Heart left ventricle (tissue), 13 donors: ENCODE data around the gene DDX10.

Experiments used
- POLR2A ChIP-seq, 2 donors: fragments of 450-650 bp; IDR thresholded peaks; one replicate each; pipeline ENCODE4 v1.6.1; 2017; ENCODE audit warnings: antibody characterized with exemption in 2 of 2, mild to moderate bottlenecking in 2 of 2, moderate library complexity in 2 of 2
- TF ChIP-seq, protein P1 (sequence below), 12 donors: fragments of 200-600 bp; sonication (generic) in 4 of 12; IDR thresholded peaks; one replicate each; pipeline versions ENCODE4 v1.5.0 to v1.8.0; 2018 to 2022; ENCODE audit warnings: antibody characterized with exemption in 12 of 12, mild to moderate bottlenecking in 5 of 12
- donor health status: ischemic (EF 13 %, LVEDD 7.1; RV severe dilation, severe dysfunction).
- donor health status: DM: no; HTN: yes; CAD: no.
- donor health status: DM: no; HTN: no; CAD: no.
- donor health status: ischemic (EF 25% LVEDD 6.9; RV normal size, moderate dysfunction).
- donor health status: ischemic (EF 25% LVEDD 5.7; RV mildly dilated, moderate dysfunction).
- donor health status: ischemic (EF 35%, LVEDD 5.7; RV mildly dilated, moderate dysfunction).
- donor health status: nonischemic (EF 11% LVEDD 7.7; RV severe dilation, severe dysfunction).
- donor health status: DM: yes; HTN: yes; CAD: no.
- donor health status: PGD.
- donor health status: ischemic (EF 29% LVEDD 5.4; RV normal size, mild dysfunction).
- donor health status: nonischemic (EF 23%, LVEDD 6.1; RV moderate dilation, normal function).

DNA sequence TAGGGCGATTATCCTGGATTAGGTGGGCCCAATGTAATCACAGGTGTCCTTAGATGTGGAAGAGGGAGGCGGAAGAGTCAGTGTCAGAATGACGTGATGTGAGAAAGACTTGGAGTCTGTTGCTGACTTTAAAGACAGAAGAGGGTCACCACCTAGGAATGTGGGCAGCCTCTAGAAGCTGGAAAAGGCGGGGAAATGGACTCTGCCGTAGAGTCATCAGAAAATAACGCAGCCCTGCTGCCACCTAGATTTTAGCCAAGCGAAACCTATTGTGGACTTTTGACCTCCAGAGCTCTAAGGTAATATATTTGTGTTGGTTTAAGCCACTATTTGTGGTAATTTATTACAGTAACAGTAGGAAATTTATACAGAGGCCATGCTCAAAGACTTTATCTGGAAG is 4.8 kb downstream of the DDX10 start:
- TF ChIP-seq POLR2A (IDR thresholded peaks at IDR 0.05) = no peak
- TF ChIP-seq, protein P1, sequence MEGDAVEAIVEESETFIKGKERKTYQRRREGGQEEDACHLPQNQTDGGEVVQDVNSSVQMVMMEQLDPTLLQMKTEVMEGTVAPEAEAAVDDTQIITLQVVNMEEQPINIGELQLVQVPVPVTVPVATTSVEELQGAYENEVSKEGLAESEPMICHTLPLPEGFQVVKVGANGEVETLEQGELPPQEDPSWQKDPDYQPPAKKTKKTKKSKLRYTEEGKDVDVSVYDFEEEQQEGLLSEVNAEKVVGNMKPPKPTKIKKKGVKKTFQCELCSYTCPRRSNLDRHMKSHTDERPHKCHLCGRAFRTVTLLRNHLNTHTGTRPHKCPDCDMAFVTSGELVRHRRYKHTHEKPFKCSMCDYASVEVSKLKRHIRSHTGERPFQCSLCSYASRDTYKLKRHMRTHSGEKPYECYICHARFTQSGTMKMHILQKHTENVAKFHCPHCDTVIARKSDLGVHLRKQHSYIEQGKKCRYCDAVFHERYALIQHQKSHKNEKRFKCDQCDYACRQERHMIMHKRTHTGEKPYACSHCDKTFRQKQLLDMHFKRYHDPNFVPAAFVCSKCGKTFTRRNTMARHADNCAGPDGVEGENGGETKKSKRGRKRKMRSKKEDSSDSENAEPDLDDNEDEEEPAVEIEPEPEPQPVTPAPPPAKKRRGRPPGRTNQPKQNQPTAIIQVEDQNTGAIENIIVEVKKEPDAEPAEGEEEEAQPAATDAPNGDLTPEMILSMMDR (IDR thresholded peaks at IDR 0.05) = no peak
